Amniotic stem cell (primary cell): Measurements from ENCODE around the gene TPST1.
A peak's percentile ranks its signal among the peaks of the same experiment; 100 is the strongest.
"Not testable (repeated sequence)": the region's sequence is repeated elsewhere in the genome, so short reads cannot be mapped to it uniquely, and the experiment has no call there.

ENCODE experiments used
- DNase-seq: peaks from one replicate; lab custom pipeline; 2025; lab: John Stamatoyannopoulos, UW

The TPST1 gene

DNA sequence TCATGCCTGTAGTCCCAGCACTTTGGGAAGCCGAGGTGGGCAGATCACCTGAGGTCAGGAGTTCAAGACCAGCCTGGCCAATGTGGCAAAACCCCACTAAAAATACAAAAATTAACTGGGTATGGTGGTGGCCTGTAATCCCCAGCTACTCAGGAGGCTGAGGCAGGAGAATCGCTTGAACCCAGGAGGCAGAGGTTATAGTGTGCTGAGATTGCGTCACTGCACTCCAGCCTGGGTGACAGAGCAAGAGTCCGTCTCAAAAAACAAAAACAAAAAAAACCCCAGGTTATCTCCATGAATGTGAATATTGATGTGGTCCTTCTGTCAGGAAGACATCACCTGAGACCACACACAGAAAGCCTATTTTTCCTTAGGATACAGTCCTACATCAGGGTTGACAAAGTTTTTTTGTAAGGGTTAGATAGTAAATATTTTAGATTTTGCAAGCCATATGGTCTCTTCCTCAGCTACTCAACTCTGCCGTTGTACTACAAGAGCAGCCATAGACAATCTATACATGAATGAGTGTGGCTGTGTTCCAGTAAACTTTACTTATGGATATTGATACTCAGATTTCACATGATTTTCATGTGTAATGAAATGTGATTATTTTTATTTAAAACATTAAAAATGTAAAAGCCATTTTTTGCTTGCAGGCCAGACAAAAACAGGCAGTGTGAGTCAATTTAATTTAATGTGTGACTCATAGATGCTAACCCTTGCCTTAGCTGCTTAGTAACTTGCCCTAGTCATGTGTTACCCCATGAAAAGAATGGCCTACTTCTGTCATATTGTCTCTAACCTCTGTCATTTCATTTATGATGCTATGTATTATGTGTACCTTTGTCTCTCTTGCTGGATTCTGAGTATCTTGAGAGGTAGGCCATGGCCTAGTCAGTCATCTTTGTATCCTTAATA is 78.1 kb downstream of the TPST1 start:
- peak; percentile 69 for DNase-seq

DNA sequence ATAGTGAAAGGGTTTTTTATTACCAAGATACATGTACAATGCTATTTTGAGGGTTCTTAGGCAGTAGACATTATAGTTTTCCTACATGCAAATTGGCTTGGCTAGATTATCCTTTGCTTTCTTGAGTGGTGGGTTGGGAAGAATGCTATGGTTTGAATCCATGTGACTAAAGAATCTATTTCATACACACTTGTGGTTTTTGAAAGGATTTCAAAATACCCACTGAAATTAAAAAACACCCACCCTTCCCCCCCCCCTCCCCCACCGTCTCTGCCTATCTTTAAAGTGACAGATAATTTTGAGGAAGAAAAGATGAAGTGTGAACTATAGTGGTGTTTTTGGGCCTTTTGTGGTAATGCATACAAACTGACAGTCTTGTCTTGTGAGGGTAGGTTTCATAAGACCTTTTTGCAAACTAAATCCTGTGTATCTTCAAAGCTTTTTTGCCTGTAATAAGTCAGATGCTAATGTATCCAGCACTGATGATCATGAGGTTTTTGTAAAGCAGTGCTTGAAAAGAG is 90.9 kb downstream of the TPST1 start:
- DNase-seq = no peak

DNA sequence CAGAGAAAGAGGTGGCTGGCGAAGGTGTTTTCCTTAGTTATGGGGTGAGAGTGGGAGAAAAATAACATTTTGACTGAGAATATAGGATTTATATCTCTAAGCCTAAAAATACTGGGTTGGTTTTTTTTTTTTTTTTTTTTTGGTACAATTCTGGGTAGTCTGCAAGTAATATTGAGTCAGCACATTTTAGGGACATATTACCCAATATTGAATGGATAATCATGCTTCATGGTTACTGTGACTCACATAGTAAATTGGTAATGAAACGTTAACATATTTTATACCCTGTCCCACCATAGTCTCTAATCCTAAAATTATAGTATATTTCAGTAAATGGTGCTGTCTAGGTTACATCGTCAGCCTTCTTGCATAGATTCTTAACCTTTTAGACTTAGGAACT is 91.4 kb downstream of the TPST1 start:
- DNase-seq = no peak

DNA sequence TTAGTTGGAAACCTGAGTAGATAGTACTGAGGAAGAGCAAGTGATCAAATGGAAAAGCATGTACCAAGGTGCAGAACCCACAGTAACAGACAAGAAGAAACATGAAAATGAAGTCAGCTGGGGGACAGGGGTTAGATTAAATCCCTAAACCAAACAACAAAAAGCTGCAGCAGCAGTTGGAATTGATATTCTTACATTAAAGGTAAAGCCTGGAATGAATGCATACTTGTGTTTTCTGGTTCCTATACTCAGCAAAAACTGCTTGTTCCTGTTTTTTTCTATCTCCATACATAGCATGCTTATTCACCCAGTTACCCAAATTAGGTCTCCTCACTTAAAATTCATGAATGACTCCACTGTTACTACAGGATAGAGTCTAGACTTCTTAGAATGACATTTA is 92.4 kb downstream of the TPST1 start:
- DNase-seq = no peak

DNA sequence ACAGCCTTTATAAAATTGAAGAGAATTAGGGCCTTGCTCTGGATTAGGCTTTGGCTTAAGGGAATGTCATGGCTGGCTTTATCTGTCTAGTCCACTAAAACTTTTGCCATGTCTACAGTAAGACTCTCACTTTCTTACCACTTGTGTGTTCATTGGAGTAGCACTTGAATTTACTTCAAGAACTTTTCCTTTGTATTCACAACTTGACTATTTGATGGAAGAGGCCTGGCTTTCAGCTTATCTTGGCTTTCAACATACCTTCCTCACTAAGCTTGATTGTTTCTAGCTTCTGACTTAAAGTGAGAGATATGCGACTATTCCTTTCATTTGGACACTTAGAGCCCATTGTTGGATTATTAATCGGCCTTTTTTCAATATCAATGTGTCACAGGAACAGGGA is 96.1 kb downstream of the TPST1 start:
- no peak for DNase-seq

DNA sequence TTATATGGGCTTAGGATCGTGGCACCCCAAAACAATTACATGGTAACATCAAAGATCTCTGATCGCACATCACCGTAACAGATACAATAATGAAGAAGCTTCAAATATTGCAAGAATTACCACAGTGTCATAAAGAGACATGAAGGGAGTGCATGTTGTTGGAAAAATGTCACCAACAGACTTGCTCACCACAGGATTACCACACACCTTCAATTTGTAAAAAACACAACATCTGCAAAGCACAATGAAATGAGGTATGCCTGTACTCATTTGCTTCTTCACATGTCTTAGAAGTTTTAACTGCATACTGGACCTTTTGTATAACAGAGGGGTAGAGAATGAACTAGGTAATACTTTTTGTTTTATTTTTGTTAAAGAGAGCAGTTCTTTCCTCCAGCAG is 96.6 kb downstream of the TPST1 start:
- DNase-seq = no peak

DNA sequence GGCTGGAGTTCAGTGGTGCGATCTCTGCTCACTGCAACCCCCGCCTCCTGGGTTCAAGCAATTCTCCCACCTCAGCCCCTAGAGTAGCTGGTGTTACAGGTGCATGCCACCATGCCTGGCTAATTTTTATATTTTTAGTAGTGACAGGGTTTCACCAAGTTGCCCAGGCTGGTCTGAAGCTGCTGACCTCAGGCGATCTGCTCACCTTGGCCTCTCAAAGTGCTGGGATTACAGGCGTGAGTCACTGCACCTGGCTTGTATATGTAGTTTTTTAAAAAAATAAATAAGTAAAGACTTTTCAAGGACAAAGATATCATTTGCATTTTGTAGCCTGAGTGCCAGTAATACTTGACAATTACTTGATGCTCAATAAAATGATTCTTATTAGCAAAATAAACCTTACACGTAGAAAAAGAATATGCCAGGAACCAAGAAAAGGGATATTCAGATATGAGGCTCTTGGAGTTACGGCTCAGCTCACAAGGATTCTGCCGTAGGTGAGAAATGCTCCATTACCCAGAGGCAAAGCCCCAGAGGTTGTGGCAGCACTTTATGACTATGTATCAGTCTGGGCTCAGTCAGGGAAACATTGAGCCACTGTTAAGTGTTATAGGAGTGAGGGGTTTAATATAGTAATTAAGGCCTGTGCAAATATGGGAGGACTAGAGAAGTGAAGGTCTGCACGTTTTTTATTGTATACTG is 98.5 kb downstream of the TPST1 start:
- DNase-seq = no peak

DNA sequence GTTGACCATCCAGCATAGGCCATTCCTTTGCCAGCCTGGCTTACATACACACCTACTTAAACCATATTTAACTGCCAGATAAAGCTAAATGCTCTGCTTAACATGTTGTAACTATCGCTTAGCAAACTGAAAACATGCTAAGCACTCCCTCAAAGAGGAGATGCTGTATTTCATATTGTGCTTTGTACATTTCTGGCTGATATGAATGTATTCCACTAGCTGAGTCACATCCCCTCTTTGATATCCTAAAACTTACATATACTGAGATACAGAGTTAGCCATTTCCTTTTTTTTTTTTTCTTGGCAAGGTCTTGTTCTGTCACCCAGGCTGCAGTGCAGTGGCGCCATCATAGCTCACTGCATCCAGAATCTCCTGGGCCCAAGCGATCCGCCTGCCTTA is 99.4 kb downstream of the TPST1 start:
- no peak for DNase-seq

DNA sequence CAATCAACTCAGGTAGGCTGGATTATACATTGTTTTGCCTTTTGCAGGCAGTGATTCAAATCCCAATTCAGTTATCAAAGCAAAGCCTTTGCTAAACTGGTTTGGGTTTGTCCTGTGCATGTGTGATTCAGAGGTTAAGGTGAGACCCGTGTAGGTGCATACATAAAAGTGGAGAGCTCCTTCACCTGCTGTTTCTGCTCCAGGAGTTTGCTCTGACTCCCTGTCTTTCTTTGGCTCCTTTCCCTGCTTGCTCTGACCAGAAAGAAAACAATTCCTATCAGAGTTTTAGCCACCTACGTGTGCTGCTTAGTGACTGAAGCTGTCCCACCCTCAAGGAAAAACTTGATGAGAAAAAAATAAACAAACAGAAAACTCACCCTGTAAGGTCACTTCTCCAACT is 101.1 kb downstream of the TPST1 start:
- DNase-seq = no peak

DNA sequence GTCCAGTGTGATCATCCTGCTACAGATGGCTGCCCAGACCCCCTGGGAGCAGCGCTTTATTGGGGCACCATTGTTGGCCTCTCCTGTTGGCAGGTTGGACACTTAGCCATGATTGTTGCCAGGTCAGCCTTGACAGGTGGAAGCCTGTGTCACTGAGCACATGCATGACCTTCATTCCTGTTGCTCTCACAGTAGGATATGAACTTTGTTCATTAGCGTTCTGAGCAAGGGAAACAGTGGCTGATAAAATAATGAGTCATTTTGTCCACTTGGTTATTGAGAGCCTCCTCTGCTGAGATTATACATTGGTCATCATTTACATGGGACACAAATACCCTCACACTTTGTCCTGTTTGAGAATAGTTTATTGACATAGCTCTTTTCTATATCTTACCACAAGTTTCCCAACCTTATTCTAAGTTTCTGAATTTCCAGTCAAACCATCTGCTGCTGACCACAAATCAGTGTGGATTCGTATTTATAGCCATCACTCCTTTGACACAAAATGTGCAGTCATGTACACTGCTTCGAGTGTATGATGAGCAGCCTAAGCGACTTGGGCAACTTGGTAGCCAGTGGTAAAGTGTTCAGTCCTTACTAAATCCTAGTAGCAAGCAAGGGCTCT is 102.6 kb downstream of the TPST1 start:
- DNase-seq = no peak

DNA sequence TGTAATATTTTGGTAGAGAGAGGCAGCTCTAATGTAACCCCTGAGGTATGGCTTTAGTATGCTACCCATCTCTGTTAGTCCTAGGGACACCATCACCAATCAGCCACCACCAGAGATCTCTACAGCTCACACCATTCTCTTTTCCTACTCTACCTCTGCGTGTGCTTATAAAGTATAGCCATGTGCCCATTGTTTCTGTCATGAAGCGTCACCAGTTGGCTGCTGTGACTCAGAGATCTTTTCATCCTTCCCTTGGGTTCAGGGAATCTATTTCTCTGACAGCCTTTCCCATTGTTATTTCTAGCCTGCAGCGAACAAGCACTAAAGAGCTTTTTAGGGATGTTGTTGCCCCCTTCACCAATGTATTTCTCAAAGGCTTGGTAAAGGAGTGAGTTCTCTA is 103.3 kb downstream of the TPST1 start:
- no peak for DNase-seq

DNA sequence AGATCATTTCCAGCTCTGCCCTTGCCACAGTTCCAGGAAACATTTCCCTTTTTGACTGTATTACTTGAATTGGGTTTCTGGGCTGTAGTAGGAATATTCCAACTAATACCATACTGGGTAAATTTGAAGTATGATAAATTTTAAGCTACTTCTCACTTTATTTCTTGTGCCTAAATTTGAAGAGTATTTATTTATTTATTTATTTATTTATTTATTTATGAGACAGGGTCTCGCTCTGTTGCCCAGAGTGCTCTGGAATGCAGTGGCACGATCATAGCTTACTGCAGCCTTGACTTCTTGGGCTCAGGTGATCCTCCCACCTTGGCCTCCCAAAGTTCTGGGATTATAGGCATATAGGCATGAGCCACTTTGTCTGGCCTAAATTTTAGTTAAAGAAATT is 105.5 kb downstream of the TPST1 start:
- no peak for DNase-seq

DNA sequence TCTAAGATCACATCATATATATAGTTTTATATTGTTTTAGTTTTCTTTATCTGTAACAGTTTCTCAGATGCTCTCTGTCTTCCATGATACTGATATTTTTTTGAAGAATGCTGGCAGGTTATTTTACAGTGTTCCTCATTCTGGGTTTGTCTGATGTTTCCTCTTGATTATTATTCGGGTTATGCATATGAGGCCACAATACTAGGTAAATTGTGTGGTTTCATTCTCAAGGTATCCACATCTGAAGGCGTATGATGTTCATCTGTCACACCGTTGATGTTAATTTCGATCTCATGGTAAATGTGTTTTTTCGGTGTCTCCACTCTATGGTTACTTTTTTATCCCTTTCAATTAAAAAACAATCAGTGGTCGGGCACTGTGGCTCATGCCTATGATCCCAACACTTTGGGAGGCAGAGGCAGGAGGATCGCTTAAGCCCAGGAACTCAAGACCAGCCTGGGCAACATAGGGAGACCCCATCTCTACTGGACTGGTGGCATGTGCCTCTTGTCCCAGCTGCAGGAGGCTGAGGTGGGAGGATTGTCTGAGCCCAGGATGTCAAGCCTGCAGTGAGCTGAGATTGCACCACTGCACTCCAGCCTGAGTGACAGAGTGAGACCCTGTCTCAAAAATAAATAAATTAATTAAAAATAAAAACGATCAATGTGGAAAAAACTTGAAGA is 108.9 kb downstream of the TPST1 start:
- DNase-seq = no peak

DNA sequence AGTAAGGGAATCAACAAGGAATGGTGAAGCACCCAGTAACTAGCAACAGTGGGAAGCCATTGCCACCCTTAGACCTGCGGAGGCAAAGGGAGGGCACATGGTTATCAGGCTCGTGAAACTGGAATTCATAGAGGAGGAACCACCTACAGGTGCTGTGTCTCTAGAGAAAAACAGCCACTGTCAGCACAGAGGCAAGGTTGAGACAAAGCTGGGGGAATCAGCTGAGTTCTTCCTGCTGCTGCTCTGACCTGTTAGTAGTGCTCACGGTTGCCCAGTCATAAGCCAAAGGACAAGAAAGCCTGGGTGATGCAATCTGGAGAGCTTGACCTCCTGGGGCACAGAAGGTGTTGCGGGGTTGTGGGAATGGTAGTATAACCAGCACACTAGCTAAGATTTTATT is 110.1 kb downstream of the TPST1 start:
- no peak for DNase-seq

DNA sequence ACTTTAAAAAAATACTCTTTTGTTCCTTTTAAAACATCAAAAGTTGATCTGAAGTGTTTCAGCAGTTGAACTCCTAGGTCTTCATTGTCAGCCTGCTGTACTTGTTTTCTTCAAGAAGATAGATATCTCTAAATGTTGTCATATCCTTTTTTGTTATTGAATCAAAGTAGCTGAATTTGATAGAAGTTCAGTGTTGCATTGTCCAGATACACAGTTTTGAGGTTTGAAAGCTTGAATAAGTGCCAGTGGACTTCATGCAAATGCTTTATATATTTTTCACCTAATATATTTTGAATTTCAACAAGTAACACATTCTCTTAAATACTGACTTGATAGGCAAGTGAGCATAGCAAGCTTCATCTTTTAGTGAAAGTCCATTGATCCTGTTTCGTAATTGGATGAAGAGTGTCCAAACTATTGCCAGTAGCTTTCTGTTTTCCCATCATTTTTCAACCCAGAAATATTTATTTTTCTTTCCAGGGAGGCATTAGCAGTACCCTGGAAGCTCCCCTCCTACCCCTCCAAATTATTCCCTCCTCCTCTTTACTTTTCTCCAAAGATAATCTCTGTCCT is 114.4 kb downstream of the TPST1 start:
- no peak for DNase-seq

DNA sequence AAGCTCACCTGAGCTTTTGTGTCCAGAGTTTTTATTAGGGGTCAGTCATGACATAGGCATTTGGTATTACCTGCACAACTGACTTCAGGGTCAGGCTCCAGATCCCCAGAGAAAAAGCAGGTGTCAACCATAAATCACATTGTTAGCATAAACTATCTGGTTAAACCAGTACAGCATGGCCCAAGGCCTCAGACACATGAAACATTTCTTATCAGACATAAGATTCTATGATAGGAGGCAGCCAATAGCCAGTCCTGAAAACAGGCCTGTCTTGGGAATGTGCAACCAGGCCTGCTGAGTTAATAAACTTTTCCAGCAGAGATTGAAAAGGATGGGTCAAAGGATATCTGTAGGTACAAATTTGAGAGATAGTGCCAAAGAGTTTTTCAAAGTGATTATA is 116.1 kb downstream of the TPST1 start:
- no peak for DNase-seq

DNA sequence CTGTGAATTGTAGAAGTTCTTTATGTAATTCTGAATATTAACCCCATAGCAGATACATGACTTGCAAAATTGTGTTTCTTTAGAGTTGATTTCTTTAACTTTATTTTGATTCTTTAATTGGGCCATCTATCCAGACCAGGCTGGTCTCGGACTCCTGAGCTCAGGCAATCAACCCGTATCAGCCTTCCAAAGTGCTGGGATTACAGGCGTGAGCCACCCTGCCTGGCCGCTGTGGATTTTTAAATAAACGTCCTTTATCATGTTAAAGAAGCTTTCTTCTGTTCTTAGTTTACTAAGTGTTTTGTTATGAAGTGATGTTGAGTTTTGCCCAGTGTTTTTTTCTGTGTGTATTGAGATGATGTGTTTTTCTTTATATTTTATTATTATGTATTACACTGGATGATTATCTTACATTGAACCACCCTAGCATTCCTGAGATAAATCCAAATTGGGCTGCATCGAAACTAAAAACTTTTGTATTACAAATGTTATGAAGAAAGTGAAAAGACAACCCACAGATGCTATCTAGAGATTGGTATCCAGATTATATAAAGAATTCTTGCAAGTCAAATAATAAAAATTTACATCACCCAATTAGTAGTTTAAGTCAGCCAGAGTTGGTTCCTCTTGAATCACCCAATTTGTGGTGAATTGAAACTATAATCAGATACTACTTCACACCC is 118.1 kb downstream of the TPST1 start:
- no peak for DNase-seq

DNA sequence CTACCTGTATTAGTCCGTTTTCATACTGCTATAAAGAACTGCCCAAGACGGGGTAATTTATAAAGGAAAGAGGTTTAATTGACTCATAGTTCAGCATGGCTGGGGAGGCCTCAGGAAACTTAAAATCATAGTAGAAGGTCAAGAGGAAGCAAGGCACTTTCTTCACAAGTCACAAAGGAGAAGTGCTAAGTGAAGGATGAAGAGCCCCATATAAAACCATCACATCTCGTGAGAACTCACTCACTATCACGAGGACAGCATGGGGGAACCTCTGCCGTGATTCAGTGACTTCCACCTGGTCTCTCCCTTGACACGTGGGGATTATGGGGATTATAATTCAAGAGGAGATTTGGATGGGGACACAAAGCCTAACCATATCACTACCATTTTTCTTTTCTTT is 119.9 kb downstream of the TPST1 start:
- DNase-seq = not testable (repeated sequence)

DNA sequence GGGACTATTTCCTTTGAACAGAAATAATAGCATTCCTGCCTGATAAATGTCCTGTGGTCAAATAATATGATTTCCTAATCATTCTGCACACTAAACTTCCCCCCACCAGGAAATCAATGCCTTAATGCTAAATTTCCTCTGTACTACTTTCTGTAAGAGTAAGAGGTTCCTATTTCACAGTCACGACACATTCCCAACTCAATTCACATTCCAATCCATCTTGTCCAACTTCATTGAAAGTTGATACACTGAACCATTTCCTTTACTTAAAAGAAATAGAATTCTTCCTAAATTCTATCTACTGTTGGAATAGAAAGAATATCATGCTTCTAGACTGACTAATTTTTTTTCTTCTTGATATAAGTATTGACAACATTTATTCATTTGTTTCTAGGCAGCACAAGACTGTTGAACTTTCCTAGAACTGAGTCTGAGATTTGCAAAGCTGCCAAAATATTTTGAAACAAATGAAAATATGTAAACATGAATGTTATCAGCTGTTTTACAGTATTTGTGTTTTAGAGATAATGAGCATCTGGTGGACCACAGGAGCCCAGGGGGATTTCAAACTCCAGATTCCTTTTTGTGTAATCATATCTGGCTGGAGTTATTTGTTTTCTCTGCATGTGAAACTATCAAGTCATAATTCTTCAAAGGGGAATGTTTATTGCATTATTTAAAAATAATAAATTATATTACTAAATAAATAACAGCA is 121.5 kb downstream of the TPST1 start:
- peak; percentile 34 for DNase-seq

DNA sequence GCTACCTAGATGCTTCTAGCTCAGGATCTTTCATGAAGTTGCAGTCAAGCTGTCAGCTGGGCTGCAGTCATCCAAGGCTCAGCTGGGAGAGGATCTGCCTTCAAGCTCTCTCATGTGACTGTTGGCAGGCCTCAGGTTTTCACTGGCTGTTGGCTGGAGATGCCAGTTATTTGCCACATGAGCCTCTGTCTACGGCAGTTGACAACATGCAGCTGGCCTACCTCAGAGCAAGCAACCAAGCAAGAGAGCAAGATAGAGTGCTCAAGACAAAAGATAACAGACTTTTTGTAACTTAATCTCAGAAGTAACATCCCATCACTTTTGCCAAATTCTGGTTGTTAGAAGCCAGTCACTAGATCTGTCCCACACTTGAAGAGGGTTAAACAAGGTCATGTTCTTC is 125.8 kb downstream of the TPST1 start:
- DNase-seq = no peak

DNA sequence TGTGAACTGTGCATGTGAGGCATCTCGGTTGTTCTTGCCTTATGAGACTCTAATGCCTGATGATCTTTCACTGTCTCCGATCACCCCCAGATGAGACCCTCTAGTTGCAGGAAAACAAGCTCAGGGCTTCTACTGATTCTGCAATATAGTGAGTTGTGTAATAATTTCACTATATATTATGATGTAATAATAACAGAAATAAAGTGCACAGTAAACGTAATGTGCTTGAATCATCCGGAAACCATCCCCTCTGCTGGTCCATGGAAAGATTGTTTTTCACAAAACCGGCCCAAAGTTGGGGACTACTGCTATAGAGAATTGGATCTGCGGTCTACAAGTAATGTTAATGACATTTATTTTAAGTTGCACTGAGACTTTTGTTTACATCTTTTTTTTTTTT is 126.7 kb downstream of the TPST1 start:
- no peak for DNase-seq
